CD4-positive, alpha-beta T cell treated with Interferon alpha-2 for 1 hour (primary cell): Measurements from ENCODE around the gene ZNRF2.

Experiments
- DNase-seq, 2 donors: peaks; one replicate each; pipeline ENCODE4 v3.0.0-alpha.2; 2020 to 2022

Gene ZNRF2

GRCh38 chr7:30412782-30413504, 128.5 kb downstream of the ZNRF2 start:
- peak in 1 of 2 donors; percentile 55 for DNase-seq

- DNase-seq = no peak
Measured at GRCh38 chr7:30413864-30414263, 129.5 kb downstream of the ZNRF2 start.
